HG02852 (cell line): Measurements from ENCODE around the gene SLC4A2.

ENCODE experiments used
- ATAC-seq: cut with Tn5 transposase; IDR thresholded peaks from one replicate; pipeline ENCODE4 v1.9.1; 2021; ENCODE audit warnings: mild to moderate bottlenecking, moderate library complexity; ENCODE audit not compliant: unreplicated experiment

SLC4A2 gene

DNA sequence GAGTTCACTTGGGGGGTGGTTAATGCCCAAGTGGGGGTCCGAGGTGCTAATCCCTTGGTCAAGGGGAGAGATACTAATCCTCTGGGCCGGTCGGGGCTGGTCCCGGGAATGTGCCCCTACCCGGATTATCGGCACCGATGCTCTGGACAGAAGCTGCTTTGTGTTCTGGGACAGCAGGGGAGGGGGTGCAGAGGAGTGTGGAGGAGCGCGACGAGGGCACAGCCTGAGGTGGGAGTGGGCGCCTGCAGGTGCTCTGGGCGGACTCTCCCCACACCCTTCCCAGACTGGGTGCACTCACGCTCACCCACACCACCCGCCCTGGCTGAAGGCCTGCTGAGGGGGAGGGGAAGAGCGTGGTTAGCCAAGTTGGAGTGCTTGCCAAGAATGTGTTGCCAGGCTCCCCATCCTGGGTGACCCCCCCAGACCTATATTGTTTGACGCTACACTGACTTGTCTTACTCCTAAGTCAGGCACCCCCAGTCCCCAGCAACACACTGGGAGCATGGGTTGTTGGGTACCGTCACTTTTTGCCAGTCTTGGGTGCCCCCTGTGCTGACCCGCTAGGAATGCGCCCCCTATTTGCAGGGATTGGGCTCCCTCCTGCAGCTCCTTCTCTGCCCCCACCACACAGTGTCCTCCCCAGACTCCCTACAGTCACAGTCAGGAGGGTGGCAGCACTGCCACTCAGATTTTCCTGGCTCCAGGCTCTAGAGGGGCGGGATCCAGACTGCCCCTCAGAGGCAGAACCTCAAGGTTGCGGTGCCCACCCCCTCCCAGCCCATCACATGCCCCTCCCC, 1.2 kb downstream of the SLC4A2 start:
- no peak for ATAC-seq

- ATAC-seq: no peak
Measured at GRCh38 chr7:151061213-151062110, 2.1 kb downstream of the SLC4A2 start.

- no peak for ATAC-seq
Measured at GRCh38 chr7:151062111-151062398, 2.7 kb downstream of the SLC4A2 start.

GRCh38 chr7:151062399-151063211, 3.2 kb downstream of the SLC4A2 start:
- ATAC-seq: no peak

- ATAC-seq: no peak
Measured at GRCh38 chr7:151063212-151063561, 3.8 kb downstream of the SLC4A2 start.

- no peak for ATAC-seq
Measured at GRCh38 chr7:151064454-151064853, 5.1 kb downstream of the SLC4A2 start.

GRCh38 chr7:151064993-151065392, 5.6 kb downstream of the SLC4A2 start:
- no peak for ATAC-seq

DNA sequence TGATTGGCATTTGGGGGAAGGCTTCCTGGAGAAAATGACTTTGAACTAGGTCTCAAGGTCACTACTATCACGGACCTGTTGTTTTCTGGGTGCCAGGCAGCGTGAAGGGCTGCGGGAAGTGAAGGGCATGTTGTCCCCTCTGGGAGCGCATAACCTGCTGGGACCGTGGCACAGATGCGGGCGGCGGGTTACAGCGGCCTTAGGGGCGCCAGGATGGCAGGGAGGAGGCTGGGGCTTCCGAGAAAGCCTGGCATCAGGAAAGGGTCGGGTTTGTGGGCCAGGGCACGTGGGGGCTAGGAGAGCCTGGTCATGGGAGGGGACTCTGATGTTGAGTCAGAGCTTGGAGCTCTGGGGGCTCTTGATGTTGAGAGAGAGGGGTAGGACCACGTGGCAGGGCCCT, 6.1 kb downstream of the SLC4A2 start:
- ATAC-seq: no peak

GRCh38 chr7:151066273-151066974, 7.0 kb downstream of the SLC4A2 start:
- ATAC-seq: no peak

GRCh38 chr7:151068069-151068773, 8.8 kb downstream of the SLC4A2 start:
- no peak for ATAC-seq

- no peak for ATAC-seq
Measured at GRCh38 chr7:151069841-151070573, 10.6 kb downstream of the SLC4A2 start.

- ATAC-seq: no peak
Measured at GRCh38 chr7:151070574-151070960, 11.2 kb downstream of the SLC4A2 start.

GRCh38 chr7:151071032-151071866, 11.9 kb downstream of the SLC4A2 start:
- no peak for ATAC-seq

DNA sequence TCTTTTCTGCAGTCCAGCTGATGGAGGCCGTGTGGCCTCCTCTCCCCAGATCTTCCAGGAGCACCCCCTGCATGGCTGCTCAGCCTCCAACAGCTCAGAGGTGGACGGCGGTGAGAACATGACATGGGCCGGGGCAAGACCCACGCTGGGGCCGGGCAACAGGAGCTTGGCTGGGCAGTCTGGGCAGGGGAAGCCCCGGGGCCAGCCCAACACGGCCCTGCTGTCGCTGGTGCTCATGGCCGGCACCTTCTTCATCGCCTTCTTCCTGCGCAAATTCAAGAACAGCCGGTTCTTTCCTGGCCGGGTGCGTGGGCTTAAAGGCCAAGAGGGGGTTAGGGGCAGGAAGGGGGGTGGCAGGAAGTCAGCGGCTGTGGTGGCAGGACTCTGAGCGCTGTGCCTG, 14.6 kb downstream of the SLC4A2 start:
- no peak for ATAC-seq

GRCh38 chr7:151074817-151075661, 15.7 kb downstream of the SLC4A2 start:
- no peak for ATAC-seq

- no peak for ATAC-seq
Measured at GRCh38 chr7:151075662-151075971, 16.2 kb downstream of the SLC4A2 start.

GRCh38 chr7:151075978-151076426, 16.6 kb downstream of the SLC4A2 start:
- no peak for ATAC-seq
